Prostate gland (tissue), 2 donors: Measurements from ENCODE around the gene TPT1. TPM values are rescaled to one million over a fixed set of nuclear protein-coding genes. Genes with fewer than 3 reads are reported as not detected.

Source experiments
- DNase-seq: peaks from one replicate; pipeline ENCODE4 v3.0.0-alpha.2; 2019; ENCODE audit warnings: low spot score
- H3K27ac ChIP-seq, 2 donors: fragments of 200-600 bp; sonication (generic); 2 replicates each; pipeline ENCODE4 v1.5.1; 2017 to 2019
- H3K27me3 ChIP-seq: fragments of 200-600 bp; sonication (generic); replicated peaks from 2 replicates; pipeline ENCODE4 v1.5.1; 2019; ENCODE audit not compliant: insufficient read depth
- H3K36me3 ChIP-seq, 2 donors: fragments of 200-600 bp; sonication (generic); 1 replicate in 1 of 2; 2 replicates in 1 of 2; pipeline versions ENCODE4 v1.5.1 to v1.8.1; 2017 to 2019
- H3K4me1 ChIP-seq: fragments of 200-600 bp; sonication (generic); replicated peaks from 2 replicates; pipeline ENCODE4 v1.5.1; 2019
- H3K4me3 ChIP-seq, 2 donors: fragments of 200-600 bp; sonication (generic); 2 replicates each; pipeline ENCODE4 v1.5.1; 2017 to 2019
- H3K9me3 ChIP-seq: fragments of 200-600 bp; sonication (generic); 2 replicates; pipeline ENCODE4 v1.5.1; 2017
- CTCF ChIP-seq, 4 experiments: fragments of 200-600 bp in 2 of 4; fragments of 450-650 bp in 2 of 4; sonication (generic) in 2 of 4; IDR thresholded peaks; 1 replicate in 3 of 4; 2 replicates in 1 of 4; pipeline ENCODE4 v1.5.1; 2016 to 2019; ENCODE audit warnings: antibody characterized with exemption in 4 of 4, mild to moderate bottlenecking in 2 of 4, moderate library complexity in 2 of 4
- POLR2A ChIP-seq: fragments of 450-650 bp; IDR thresholded peaks from one replicate; pipeline ENCODE4 v1.6.1; 2016; ENCODE audit warnings: antibody characterized with exemption, mild to moderate bottlenecking
- POLR2AphosphoS5 ChIP-seq: sonication (generic); formaldehyde crosslinking; IDR thresholded peaks from one replicate; pipeline ENCODE4 v1.6.1; 2017; ENCODE audit warnings: antibody characterized with exemption
- WGBS: methylation state at CpG from one replicate; pipeline ENCODE4 v1.1.5; 2018; 5-methylcytosine and 5-hydroxymethylcytosine counted together
- intact Hi-C: fragments of 100-400 bp; cut with DNase I; formaldehyde crosslinking; loops from one replicate; pipeline ENCODE4 v1.14.2; 2022
- total RNA-seq, 2 donors: library from RNA; depleted of rRNA; stranded (reverse); fragments of >200 nt; gene quantifications; one replicate each; pipeline ENCODE4 v1.1.0, GENCODE V29; 2016

The TPT1 gene
- total RNA-seq, 2 donors from 2014 or later = 1,725 to 2,682 TPM

- Histone ChIP-seq H3K27me3 (no peaks in the 10 kb centered on the region), H3K4me1 (no peaks in the 10 kb centered on the region), H3K36me3 (no peaks in the 10 kb centered on the region), H3K27ac (no peak overlapping the region), H3K4me3 (no peak overlapping the region), H3K9me3 (no peaks in the 10 kb centered on the region)
- WGBS = 78% methylated on average over 10 of the region's 10 CpGs
- no peak for TF ChIP-seq CTCF (IDR thresholded peaks at IDR 0.05)
- no peak for TF ChIP-seq POLR2AphosphoS5
- no peak for TF ChIP-seq POLR2A
- intact Hi-C loops = no loop called here
- no peak for DNase-seq
Measured at GRCh38 chr13:45364876-45365557, 24.0 kb upstream of the TPT1 start.

GRCh38 chr13:45362939-45363338, 22.0 kb upstream of the TPT1 start:
- no peaks in the 10 kb centered on the region for H3K9me3 ChIP-seq
- WGBS = 84% methylated on average over 2 of the region's 2 CpGs
- H3K4me3 ChIP-seq = no peak overlapping the region
- H3K4me1 ChIP-seq = no peaks in the 10 kb centered on the region
- no peak for DNase-seq
- H3K27me3 ChIP-seq = no peaks in the 10 kb centered on the region
- TF ChIP-seq POLR2A (no peak), CTCF (IDR thresholded peaks at IDR 0.05) (no peak), POLR2AphosphoS5 (no peak)
- H3K36me3 ChIP-seq = no peaks in the 10 kb centered on the region
- intact Hi-C loops = no loop called here
- H3K27ac ChIP-seq = no peak overlapping the region

GRCh38 chr13:45361596-45362206, 20.7 kb upstream of the TPT1 start:
- WGBS = 91% methylated on average over 14 of the region's 14 CpGs
- intact Hi-C loops = no loop called here
- H3K36me3 ChIP-seq = no peaks in the 10 kb centered on the region

GRCh38 chr13:45356966-45357672, 16.1 kb upstream of the TPT1 start:
- intact Hi-C loops = no loop called here
- no peak overlapping the region for H3K4me3 ChIP-seq
- WGBS = 83% methylated on average over 7 of the region's 7 CpGs
- H3K27ac ChIP-seq = no peak overlapping the region
- no peaks in the 10 kb centered on the region for H3K4me1 ChIP-seq
- no peaks in the 10 kb centered on the region for H3K9me3 ChIP-seq
- H3K27me3 ChIP-seq = no peaks in the 10 kb centered on the region
- no peaks in the 10 kb centered on the region for H3K36me3 ChIP-seq
- TF ChIP-seq POLR2A (no peak), POLR2AphosphoS5 (no peak), CTCF (IDR thresholded peaks at IDR 0.05) (no peak)
- DNase-seq = no peak

More at GRCh38 chr13:45361596-45362206, 20.7 kb upstream of the TPT1 start:
- H3K27ac ChIP-seq = no peak overlapping the region
- H3K4me3 ChIP-seq = no peak overlapping the region
- H3K27me3 ChIP-seq = no peaks in the 10 kb centered on the region
- no peak for DNase-seq
- no peaks in the 10 kb centered on the region for H3K4me1 ChIP-seq
- TF ChIP-seq POLR2AphosphoS5 (no peak), CTCF (IDR thresholded peaks at IDR 0.05) (no peak), POLR2A (no peak)
- H3K9me3 ChIP-seq = no peaks in the 10 kb centered on the region
